IPS-NIHi11 (cell line): ENCODE results near the gene NIPA2.
A peak's percentile ranks its signal among the peaks of the same experiment; 100 is the strongest.

Source experiments
- DNase-seq: peaks from one replicate; pipeline ENCODE4 v3.0.0; 2012; ENCODE audit warnings: mixed read lengths, low spot score

NIPA2 gene

DNA sequence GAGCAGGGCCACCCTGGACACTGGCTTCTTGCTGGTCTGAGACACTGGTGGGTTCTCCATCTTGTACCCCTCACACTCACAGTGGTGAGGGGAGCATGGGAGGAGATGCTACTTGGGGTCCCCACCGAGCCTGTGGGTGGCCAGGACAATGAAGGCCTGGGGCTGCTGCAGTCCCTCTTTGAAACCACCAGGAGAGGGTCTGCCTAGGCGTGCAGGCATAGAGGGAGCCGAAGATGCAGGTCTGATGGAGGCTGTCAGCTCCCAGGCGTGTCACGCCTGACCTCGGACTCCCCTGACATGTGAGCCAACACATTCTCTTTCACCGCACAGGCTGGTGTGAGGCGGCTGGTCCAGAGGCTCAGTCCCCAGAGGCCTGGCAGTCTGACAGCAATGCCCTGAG, 39.1 kb downstream of the NIPA2 start:
- DNase-seq = no peak

DNA sequence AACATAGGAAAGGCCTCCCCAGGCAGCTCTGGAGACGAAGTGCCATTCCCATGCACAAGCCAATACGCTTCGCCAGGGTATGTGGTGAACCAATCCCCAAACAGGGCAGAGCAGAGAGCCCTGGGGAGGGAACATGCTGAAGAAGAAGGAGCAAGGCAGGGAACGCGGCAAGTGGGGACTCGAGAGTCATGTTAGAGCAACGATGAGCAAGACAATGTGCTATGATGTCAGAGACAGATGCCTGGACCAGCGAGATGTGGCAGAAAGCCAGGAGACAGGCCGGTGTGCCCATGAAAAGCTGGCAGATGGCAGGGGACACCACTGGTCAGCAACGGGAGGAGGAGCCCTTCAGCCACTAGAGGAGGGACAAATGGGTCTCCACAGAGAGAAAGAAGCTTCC, 39.6 kb downstream of the NIPA2 start:
- DNase-seq = no peak

DNA sequence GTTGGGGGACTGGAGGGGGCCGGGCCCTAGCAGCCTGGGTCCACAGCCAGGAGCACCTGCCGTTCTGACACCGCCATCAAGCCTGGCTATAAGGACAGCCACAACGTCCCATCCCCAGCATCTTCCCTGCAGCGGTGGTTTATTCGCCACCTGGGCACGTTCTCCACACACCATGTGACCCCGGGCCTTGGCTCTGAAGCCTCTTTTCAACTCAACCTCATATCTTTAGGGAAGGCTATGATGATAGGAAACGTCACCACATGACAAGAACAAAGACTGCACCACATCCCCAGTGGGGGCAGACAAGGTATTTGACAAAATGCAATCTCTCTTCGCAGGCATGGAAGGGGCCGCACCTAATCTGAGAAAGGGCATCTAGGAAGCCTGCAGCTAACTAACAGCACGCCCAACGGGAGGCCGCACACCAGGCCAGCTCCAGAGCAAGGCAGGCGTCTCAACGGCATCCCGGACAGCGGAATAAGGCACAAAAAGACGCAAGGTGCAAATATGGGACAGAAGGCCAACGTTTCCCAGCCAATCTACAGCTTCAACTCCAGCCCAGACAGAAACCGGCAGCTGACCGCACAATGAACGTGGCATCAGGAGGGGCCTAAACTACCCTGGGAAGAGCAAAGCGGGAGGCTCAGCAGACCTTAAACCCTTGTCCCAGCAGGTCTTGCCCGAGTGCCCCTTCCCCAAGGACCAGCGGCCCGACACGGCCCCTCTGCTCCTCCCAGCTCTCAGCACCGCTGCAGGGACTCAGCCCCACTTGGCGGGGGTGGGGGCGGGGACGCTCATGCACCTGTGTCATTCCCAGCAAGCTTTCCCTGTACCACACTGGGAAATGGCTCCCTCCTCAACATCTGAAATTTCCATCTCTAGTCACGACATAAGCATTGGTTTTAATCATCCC, 41.9 kb downstream of the NIPA2 start:
- no peak for DNase-seq

DNA sequence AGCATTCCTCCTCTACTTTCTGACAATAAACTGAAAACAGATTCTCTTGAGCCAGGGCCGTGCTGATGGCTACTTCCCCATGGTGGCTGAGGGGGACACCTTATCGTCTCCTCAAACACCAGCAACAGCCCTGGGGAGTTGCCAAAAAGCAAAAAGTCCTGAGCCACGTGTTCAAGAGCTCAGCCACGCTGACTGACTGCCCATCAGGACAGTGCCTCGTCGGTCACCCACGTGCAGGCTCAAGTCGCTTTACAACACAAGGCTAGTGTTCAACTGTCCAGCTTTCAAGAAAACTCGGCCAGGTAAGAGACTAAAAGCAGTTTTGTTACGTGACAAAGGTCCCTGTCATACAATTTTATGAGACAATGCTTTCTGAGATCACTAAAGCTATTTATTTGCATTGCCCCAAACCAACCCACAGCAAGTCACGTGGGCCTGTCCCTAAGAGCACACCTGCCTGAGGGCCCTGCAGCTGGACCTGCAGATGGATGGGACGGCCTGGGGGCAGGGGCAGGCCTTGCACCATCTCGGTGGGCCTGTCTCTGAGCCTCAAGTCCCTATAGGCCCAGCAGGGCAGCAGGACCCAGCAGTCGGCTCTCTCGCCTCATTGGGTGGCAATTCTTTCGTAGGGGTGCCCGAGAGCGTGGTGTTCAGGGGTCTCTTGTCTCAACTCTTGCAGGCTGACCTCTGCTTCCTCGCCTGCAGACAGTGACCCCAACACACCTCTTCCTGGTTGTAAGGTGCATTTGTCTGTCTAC, 42.7 kb downstream of the NIPA2 start:
- DNase-seq = no peak

DNA sequence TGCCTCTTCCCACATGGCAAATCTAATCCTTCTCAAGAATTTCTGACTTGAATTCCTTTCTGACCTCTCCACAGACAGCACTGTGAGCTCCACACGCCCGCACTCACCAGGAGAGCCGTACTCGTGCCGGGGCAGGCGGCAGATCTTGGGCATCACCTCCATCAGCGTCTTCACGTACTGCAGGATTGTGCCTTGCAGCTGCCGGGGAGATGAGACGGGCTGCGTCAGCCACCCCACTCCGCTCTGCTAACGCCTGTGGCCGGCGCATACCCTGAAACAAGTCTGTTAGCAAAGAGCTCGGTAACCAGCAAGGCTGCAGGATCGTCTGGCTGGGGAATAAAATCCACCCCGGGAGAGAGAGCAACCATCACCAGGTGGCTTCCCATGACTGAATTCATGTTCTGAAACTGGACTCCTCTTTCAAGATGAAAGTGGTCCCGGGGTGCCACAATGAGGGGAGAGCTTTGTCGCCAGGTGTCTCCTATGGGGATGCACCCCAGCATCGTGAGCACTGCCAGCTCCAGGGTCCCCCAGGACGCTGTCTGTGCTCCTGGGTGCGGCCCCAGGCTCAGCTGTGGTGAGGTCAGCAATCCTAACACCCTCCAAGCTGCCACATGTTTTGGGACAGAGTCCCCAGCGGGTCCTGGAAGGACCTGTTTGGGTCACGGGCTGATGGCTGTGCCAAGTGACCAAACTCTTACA, 43.4 kb downstream of the NIPA2 start:
- DNase-seq = no peak

DNA sequence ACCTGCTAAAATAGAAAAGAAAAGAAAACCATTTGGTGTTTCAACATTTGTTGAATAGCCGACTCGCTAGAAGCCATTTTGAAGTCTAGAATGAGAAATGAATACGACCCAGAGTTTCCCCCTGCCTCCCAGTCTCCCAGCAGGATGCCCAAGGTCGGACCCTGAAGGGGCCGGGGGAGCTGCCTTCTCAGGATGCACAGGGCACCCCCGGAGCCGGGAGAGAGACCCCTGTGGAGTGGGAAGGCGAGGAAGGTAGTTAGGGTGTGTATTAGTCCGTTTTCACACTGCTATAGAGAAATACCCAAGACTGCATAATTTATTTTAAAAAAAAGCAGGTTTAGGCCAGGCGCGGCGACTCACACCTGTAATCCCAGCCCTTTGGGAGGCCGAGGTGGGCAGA, 44.7 kb downstream of the NIPA2 start:
- DNase-seq = no peak

DNA sequence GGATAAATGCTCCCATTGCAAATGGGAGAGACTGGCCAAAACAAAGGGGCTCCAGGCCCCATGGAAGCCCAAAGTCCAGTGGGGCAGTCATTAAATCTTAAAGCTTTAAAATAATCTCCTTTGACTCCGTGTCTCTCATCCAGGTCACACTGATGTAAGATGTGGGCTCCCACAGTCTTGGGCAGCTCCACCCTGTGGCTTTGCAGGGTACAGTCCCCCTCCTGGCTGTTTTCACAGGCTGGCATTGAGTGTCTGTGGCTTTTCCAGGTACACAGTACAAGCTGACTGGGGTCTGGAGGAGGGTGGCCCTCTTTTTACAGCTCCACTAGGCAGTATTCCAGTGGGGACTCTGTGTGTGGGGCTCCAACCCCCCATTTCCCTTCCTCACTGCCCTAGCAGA, 45.9 kb downstream of the NIPA2 start:
- DNase-seq = no peak

DNA sequence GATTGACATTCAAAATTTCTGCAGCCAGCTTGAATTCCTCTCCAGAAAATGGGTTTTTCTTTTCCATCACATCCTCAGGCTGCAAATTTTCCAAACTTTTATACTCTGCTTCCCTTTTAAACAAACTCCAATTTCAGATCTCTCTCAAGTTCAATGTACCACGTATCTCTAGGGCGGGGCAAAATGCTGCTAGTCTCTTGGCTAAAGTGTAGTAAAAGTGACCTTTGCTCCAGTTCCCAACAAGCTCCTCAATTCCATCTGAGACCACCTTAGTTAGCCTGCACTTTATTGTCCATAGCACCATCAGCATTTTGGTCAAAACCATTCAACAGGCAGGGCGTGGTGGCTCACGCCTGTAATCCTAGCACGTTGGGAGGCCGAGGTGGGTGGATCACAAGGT, 46.7 kb downstream of the NIPA2 start:
- DNase-seq = no peak

DNA sequence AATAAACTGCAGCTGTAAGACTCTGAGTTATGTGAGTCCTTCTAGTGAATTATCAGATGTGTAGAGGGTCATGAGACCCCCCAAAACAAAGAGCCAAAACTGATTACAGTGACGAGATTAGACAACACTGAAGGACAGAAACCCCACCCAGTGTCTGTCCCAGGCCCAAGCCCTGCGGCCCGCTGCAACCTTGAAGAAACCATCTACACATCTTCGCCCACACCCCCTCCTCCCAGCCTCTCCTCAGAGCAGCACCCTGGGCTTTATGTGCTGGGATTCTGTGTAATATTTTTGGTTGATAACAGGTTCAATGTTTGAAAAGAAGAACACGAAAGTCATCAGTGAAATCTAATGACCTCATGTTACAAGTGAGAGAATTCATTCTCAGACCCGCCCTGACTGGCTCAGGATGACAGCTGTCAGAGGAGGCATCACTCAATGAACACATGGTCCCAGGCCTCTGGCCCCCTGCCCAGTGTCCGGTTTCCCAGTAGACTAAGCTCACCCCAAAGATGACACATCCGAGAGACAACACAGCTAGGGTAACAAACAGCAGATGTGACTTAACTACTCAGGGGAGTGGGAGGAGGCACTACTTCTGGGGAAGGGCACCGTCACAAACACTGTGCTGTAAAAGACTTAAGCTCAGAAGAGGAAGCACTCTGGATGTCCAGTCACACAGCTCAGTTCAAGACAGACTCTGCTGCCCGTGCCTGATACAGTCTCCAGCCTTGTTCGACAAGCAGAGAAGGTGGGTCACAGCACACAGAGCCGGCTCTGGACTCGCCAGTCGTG, 48.9 kb downstream of the NIPA2 start:
- no peak for DNase-seq

DNA sequence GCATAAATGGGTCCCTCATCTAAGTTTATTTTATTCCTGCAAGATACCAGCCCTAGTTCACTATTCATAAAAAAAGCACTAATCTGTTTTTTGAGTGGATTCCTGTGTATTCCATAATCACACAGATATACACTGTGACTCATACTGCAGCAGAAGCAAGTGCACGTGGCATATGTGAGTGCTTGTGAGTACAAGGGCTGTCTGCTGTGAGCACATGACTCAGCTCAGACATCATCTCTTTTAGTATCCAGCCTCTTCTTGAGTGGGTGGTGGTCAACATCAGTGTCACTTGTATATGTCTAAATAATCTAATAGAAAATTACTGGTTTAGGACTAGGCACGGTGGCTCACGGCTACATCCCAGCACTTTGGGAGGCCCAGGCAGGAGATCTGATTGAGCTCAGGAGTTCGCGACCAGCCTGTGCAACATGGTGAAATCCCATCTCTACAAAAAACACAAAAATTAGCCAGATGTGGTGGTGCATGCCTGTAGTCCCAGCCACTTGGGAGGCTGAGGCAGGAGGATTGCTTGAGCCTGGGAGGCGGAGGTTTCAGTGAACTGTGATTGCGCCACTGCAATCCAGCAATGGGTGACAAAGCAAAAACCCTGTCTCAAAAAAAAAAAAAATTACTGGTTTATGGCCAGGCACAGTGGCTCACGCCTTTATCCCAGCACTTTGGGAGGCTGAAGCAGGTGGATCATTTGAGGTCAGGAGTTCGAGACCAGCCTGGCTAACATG, 49.8 kb downstream of the NIPA2 start:
- DNase-seq = no peak

DNA sequence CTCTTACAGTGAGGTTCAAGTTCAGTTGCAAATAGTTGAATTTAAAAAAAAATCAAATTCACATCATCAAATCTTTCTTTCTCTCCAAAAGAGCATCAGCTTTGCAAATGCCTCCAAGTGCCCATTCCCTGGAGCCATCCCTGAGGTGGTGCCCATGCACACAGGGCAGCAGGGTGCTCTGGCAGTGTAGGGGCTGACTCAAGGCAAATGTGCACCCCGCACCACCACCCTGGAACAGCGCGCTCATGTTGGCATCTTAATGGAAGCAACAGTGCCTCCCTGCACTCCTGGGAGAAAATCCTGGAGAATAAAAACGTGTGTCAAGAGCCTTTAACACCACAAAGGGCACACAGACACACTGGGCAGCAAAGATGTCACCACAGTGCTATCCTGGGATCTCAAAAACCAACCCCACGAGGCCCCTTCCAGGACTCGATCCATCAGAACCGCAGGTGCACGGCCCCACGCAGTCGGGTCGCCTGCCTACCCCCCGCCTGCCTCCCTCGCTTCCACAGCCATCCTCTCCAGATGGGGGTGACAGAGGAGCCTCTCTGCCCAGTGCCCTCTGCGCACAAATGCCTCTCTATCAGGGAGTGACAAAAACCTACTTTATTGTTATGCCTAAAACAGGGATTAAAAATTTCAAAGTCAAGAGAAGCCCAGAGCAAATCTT, 50.8 kb downstream of the NIPA2 start:
- no peak for DNase-seq

DNA sequence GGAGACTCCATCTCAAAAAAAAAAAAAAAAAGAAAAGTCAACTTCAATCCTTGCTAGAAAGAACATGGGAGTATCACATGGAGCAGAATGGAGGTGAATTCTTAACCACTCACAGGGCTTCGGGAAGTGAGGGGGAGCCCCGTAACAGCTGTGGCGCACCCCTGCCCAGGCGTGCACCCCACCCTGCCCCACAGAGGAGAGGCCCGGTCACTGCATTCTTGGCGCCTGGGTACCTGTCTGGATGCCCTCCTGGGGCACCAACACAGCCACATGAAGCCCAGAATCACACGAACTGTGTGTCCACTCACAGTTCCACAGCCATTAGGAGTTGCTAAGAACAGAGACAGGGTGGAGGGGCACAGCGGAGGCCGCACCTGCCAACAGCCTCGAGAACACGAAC, 51.8 kb downstream of the NIPA2 start:
- no peak for DNase-seq

DNA sequence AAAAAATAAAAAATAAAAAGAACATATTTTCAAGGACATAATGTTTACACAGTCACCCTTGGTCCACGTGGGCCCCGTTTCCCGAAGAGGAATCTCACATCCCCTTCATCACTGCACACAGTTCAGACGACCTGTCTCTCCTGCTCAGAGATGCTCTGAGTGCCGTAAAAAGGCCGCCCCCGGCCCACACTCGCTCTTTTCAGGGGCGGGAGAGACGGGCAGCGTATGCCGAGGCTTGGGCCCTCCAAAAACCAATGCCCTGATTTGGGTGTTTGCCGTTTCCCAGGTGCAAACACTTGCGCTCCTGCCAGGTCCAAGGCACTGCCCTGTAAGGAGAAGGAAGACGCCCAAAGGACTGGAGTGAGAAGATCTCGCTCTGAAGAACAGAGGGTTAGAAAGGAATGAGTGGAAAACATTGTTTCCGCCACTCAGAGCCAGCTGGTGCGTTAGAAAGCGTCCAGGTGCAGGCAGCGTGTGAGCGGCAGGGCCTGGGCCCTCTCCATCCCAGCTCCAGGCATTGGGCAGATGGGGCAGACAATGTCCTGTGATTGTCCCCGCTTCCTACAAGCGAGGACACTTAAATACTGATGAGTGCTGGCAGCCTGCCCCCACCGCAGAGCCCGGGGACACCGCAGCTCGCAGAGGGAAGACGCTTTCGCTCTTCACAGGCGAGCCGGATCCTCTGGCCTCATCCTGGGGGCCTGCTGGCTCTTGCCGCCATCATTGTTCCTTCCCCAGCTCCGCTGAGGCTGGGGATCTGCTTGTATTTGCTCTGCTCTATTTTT, 53.2 kb downstream of the NIPA2 start:
- no peak for DNase-seq

DNA sequence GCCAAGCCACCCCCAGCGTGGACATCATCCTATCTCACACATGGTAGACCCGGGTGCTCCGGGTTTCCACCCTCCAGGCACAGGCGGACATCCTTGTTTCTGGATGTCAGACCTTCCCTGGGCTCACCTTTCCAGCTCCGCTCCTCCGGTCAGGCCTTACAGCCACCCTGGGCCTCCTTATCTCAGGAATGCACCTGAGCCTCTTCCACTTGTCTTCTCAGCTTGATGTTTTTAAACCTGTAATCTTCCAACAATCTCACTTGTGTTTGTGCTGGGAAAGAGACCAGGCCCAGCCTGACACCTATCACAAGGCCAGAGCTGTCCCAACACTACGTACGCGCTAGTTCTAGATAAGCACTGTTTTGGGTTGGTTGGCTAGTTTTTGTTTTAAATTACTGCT, 53.9 kb downstream of the NIPA2 start:
- no peak for DNase-seq

DNA sequence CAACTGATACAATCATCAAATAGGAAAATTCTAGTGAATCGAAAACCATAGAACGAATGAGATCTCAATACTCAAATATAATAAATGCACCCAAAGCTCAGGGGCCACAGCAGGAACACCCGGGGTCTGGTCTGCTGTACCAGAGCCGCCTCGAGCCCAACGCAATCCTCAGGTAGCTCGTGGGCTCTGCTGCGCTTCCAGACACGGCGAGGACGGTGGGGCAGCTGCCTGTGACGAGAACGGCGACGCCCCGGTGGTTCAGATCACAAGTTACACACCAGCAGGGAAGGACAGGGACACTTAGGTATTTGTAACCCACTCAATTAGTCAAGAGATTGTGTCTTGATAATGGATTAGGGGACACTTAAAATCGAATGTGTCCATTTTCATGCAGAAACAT, 54.6 kb downstream of the NIPA2 start:
- DNase-seq = no peak

DNA sequence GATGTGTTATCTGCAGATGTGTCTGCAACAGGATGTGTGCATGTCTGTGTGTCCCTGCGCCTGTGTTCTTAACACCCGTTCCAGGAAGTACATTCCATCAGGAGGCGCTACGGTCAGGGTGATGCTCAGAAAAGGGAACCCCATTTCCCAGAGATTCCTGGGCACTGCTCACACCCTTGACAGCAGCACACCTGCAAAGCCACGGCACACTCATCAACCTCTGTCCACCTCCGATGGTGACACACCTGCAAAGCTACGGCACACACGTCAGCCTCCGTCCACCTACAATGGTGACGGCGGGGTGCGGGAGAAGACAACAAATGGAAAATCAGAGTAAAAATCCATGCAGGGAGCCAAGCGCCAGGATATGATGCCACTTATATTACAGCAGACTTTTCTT, 55.4 kb downstream of the NIPA2 start:
- no peak for DNase-seq

DNA sequence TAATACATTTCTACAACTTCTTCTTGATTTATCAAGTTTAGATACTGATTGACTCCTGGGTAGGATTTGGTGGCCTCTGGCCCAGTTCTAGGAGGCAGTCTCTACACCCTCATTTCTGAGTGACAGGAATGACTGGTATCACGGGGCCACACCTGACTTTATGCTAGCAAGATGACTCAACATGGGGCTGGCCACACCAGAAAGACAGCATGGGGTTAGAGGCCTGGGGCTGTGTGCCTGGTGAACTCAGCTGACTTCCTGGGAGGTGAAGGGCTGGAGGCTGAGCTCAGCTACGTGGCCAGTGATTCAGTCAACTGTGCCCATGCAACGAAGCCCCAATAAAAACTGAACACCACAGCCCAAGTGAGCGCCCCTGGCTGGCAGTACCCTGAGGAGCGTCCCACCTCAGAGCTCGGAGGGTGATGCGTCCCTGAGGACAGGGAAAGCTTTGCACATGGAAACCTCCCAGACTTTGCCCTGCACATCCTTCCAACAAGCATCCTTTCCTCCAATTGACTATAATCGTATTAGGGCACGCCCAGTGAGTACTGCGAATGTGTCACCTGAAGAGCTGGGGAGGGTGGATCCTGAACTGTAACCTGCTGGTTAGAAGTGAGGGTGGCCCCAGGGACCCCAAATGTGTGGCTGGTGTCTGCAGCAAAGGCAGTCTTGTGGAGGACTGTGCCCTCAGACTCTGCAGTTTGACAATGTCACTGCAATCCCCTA, 57.2 kb downstream of the NIPA2 start:
- peak; percentile 49 for DNase-seq

DNA sequence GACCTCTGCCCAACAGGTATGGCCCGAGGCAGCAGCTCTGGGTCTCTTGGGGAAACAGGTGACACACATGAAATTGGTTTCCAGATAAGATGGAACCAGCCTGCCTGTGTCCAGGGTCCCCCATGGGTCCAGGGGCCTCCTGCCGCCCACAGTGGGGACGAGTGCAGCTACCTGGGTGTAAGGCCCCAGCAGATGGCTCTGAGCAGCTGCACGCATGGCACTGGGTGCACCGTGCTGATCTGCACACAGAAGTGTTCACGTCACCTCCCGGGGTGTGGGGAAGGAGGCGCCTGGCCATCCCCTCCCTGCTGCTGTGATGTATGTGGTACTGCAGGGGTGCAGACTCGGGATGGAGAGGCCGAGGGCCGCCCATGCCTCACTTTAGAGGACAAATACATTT, 63.6 kb downstream of the NIPA2 start:
- no peak for DNase-seq

DNA sequence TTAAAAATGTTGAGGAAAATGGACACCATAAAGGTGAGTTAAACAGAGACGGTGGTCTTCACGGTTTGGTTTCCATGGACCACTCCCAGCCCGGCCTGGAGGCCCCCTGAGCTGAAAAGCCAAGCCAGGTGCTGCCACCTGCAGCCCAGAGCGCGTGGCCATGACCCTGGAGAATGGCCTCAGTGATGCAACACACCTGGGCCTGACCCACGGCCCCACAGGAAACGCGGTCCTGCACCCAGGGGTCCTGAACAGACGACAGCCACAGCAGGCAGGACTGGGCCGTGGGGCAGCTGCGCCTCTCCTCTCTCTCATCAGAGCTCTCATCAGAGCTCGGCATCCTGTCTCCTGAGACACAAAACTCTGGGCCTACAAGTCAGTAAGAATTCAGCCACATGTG, 64.1 kb downstream of the NIPA2 start:
- DNase-seq = peak; percentile 70
